Thyroid gland (tissue), 4 donors: Measurements from ENCODE around the gene COL4A4.

ENCODE experiments used
- CTCF ChIP-seq, 6 experiments: fragments of 200-600 bp in 3 of 6; fragments of 450-650 bp in 3 of 6; sonication (generic) in 3 of 6; IDR thresholded peaks; one replicate each; pipeline ENCODE4 v1.5.1; 2016 to 2019; ENCODE audit warnings: antibody characterized with exemption in 6 of 6, mild to moderate bottlenecking in 2 of 6, inconsistent platforms in 1 of 6, moderate library complexity in 1 of 6
- POLR2A ChIP-seq, 2 donors: fragments of 450-650 bp; IDR thresholded peaks; one replicate each; pipeline ENCODE4 v1.6.1; 2017; ENCODE audit warnings: antibody characterized with exemption in 2 of 2, mild to moderate bottlenecking in 2 of 2, moderate library complexity in 1 of 2

- no peak for TF ChIP-seq CTCF (IDR thresholded peaks at IDR 0.05)
- no peak for TF ChIP-seq POLR2A (IDR thresholded peaks at IDR 0.05)
Observed at GRCh38 chr2:227147023-227147422, 17.0 kb downstream of the COL4A4 start.
